ENCODE data around the gene STXBP6.

STXBP6 gene

DNA sequence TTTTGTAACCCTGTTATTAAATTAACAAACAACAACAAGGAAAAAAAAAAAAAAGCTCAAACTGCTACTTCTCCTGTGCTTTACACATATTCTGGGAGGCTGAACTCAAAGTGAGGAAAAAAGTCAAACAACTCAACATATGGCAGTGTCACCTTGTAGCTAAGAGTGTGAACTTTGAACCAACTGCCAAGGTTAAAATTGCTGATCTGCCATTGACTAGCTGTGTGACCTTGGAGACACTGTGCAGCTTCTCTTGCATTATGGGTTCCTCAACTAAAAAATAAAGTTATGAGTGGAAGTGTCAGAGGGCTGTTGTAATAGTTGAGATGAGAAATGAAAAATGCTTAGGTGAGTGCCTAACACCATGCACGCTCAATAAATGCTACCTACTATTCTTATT lies 34.2 kb downstream of the STXBP6 start:
- no peak for TF ChIP-seq YY1 (IDR thresholded peaks at IDR 0.05; ENCODE audit: low read depth)
- no peak for TF ChIP-seq FOXM1 (IDR thresholded peaks at IDR 0.05; ENCODE audit: borderline replicate concordance, low read depth)
- TF ChIP-seq TAF1 (IDR thresholded peaks at IDR 0.05; ENCODE audit: low read depth): no peak
- TF ChIP-seq CREB1 (IDR thresholded peaks at IDR 0.05; ENCODE audit: low read depth): no peak
- TF ChIP-seq, protein P1, sequence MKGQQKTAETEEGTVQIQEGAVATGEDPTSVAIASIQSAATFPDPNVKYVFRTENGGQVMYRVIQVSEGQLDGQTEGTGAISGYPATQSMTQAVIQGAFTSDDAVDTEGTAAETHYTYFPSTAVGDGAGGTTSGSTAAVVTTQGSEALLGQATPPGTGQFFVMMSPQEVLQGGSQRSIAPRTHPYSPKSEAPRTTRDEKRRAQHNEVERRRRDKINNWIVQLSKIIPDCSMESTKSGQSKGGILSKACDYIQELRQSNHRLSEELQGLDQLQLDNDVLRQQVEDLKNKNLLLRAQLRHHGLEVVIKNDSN (IDR thresholded peaks at IDR 0.05): no peak
- TF ChIP-seq, protein P2, sequence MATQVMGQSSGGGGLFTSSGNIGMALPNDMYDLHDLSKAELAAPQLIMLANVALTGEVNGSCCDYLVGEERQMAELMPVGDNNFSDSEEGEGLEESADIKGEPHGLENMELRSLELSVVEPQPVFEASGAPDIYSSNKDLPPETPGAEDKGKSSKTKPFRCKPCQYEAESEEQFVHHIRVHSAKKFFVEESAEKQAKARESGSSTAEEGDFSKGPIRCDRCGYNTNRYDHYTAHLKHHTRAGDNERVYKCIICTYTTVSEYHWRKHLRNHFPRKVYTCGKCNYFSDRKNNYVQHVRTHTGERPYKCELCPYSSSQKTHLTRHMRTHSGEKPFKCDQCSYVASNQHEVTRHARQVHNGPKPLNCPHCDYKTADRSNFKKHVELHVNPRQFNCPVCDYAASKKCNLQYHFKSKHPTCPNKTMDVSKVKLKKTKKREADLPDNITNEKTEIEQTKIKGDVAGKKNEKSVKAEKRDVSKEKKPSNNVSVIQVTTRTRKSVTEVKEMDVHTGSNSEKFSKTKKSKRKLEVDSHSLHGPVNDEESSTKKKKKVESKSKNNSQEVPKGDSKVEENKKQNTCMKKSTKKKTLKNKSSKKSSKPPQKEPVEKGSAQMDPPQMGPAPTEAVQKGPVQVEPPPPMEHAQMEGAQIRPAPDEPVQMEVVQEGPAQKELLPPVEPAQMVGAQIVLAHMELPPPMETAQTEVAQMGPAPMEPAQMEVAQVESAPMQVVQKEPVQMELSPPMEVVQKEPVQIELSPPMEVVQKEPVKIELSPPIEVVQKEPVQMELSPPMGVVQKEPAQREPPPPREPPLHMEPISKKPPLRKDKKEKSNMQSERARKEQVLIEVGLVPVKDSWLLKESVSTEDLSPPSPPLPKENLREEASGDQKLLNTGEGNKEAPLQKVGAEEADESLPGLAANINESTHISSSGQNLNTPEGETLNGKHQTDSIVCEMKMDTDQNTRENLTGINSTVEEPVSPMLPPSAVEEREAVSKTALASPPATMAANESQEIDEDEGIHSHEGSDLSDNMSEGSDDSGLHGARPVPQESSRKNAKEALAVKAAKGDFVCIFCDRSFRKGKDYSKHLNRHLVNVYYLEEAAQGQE (IDR thresholded peaks at IDR 0.05; ENCODE audit: low read depth): no peak
- TF ChIP-seq ZBTB7A (IDR thresholded peaks at IDR 0.05; ENCODE audit: low read depth): no peak
- TF ChIP-seq EGR1 (IDR thresholded peaks at IDR 0.05): no peak

DNA sequence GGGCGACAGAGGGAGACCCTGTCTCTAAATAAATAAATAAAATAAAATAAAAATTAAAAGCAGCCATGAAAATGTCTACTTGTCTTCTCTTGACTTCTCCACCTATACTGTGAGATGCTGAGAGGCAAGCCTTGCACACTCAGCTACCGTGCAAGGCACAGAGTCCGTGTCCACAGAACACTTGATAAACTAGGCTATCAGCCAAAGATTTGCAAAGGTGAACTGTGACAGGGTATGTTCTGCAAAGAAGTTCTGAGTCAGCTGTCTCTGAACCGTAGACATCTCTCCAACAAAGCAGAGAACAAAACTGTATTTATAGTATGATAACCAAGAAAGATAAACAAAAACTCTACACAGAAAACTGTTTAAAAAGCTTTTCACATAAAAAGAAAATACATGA lies 35.5 kb downstream of the STXBP6 start:
- TF ChIP-seq EP300 (IDR thresholded peaks at IDR 0.05; ENCODE audit: borderline replicate concordance) (no peak), YY1 (IDR thresholded peaks at IDR 0.05; ENCODE audit: low read depth) (no peak), CREB1 (IDR thresholded peaks at IDR 0.05; ENCODE audit: low read depth) (no peak), TAF1 (IDR thresholded peaks at IDR 0.05; ENCODE audit: low read depth) (no peak), RAD21 (IDR thresholded peaks at IDR 0.05; ENCODE audit: low read depth) (no peak), FOXM1 (IDR thresholded peaks at IDR 0.05; ENCODE audit: borderline replicate concordance, low read depth) (no peak), TCF12 (IDR thresholded peaks at IDR 0.05; ENCODE audit: low read depth) (no peak), CEBPB (IDR thresholded peaks at IDR 0.05) (no peak), EGR1 (IDR thresholded peaks at IDR 0.05) (no peak), ZBTB7A (IDR thresholded peaks at IDR 0.05; ENCODE audit: low read depth) (no peak), TEAD4 (IDR thresholded peaks at IDR 0.05) (no peak), NFIC (IDR thresholded peaks at IDR 0.05) (no peak)
- TF ChIP-seq, protein P1 (IDR thresholded peaks at IDR 0.05): no peak
- TF ChIP-seq, protein P3, sequence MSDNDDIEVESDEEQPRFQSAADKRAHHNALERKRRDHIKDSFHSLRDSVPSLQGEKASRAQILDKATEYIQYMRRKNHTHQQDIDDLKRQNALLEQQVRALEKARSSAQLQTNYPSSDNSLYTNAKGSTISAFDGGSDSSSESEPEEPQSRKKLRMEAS (IDR thresholded peaks at IDR 0.05): no peak
- TF ChIP-seq, protein P2 (IDR thresholded peaks at IDR 0.05; ENCODE audit: low read depth): no peak

DNA sequence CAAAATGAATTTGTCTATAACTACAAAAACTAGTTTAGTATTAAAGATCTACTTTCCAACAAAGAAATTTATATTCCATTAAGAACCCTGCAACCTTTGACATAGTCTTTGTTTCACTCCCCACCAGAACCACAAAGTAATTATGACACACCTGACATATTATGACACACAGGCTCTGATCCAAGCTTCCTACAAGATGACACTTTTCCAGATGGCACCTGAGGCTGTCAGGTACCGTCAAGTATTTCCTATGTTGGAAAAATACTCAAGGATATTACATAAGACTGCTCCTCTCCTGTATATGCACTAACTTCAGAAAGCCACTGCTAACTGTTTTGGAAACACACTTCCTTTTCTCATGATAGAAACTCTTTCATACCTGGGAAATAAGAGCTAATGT lies 38.9 kb downstream of the STXBP6 start:
- TF ChIP-seq CEBPB (IDR thresholded peaks at IDR 0.05) (no peak), RAD21 (IDR thresholded peaks at IDR 0.05; ENCODE audit: low read depth) (no peak)

DNA sequence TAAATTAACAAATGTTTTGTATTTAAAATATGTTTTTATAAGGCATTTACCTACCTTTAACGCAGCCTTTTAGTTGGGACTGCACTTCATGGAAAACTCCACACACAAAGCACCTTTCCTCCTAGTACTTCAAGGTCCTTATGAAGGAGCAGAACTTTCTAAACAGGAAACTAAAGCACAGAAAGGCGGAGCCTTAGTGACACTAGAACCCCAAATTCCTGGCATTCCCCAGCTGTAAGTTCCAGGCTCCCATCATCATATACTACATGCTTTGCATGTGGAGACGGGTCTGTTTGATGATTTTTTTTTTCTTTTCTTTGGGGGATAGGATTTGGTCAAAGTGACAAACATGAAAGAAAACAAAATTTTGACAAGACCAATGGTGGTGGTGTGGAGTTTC lies 39.5 kb downstream of the STXBP6 start:
- TF ChIP-seq EGR1 (IDR thresholded peaks at IDR 0.05): no peak
- no peak for TF ChIP-seq EP300 (IDR thresholded peaks at IDR 0.05; ENCODE audit: borderline replicate concordance)
- TF ChIP-seq YY1 (IDR thresholded peaks at IDR 0.05; ENCODE audit: low read depth): no peak
- no peak for TF ChIP-seq CEBPB (IDR thresholded peaks at IDR 0.05)
- TF ChIP-seq TEAD4 (IDR thresholded peaks at IDR 0.05): peak; percentile 77
- no peak for TF ChIP-seq NFIC (IDR thresholded peaks at IDR 0.05)
- TF ChIP-seq, protein P2 (IDR thresholded peaks at IDR 0.05; ENCODE audit: low read depth): no peak
- TF ChIP-seq TCF12 (IDR thresholded peaks at IDR 0.05; ENCODE audit: low read depth): no peak

DNA sequence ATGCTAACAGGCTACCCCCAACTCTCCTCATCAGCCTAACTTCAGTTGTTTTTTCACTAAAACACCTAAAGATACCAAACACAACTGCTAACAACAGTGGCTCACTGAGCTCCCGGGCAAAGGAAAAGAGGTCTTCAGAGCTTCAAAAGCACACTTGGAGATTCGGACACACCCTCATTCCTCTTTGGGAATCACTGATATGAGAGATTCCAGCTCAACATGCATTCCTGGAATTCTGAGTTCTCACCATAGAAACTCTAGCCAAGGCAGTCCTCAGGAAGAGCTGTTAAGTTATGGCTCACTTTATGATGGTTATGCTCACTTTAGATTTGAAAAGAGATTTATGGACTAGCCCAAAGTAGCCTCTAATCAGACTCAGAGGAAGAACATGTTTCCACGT lies 40.1 kb downstream of the STXBP6 start:
- TF ChIP-seq EGR1 (IDR thresholded peaks at IDR 0.05): no peak
- TF ChIP-seq TEAD4 (IDR thresholded peaks at IDR 0.05): peak; percentile 93
- TF ChIP-seq CEBPB (IDR thresholded peaks at IDR 0.05): no peak
- TF ChIP-seq RAD21 (IDR thresholded peaks at IDR 0.05; ENCODE audit: low read depth): no peak
- TF ChIP-seq EP300 (IDR thresholded peaks at IDR 0.05; ENCODE audit: borderline replicate concordance): no peak
- TF ChIP-seq, protein P3 (IDR thresholded peaks at IDR 0.05): no peak
- no peak for TF ChIP-seq CREB1 (IDR thresholded peaks at IDR 0.05; ENCODE audit: low read depth)

All from Ishikawa (cell line).